SK-N-MC (cell line): ENCODE results near the gene TRIM29.
"Not testable (repeated sequence)": the region's sequence is repeated elsewhere in the genome, so short reads cannot be mapped to it uniquely, and the experiment has no call there.

Experiments
- DNase-seq: peaks from one replicate; pipeline ENCODE4 v3.0.0-alpha.2; 2011; ENCODE audit warnings: low read depth, low spot score
- H3K27ac ChIP-seq: fragments of 200-600 bp; sonication (generic); 2 replicates; pipeline ENCODE4 v1.5.1; 2016; ENCODE audit warnings: mixed run types
- H3K36me3 ChIP-seq: fragments of 200-600 bp; sonication (generic); 2 replicates; pipeline ENCODE4 v1.6.1; 2017; ENCODE audit warnings: antibody characterized with exemption, low read length, mixed read lengths; ENCODE audit not compliant: insufficient read depth
- H3K4me3 ChIP-seq: fragments of 200-600 bp; sonication (generic); 2 replicates; pipeline ENCODE4 v1.5.1; 2016
- H3K9ac ChIP-seq: fragments of 200-600 bp; sonication (generic); 2 replicates; pipeline ENCODE4 v1.8.0; 2017; ENCODE audit warnings: mixed run types, mixed read lengths; ENCODE audit not compliant: insufficient read length
- H3K9me3 ChIP-seq: fragments of 200-600 bp; sonication (generic); 2 replicates; pipeline ENCODE4 v1.6.1; 2017; ENCODE audit warnings: low read depth, mild to moderate bottlenecking, antibody characterized with exemption, low read length, moderate library complexity, mixed read lengths
- EZH2 ChIP-seq: fragments of 200-600 bp; sonication (generic); IDR thresholded peaks from one replicate; pipeline ENCODE4 v1.6.1; 2017; ENCODE audit warnings: antibody characterized with exemption
- FOXP2 ChIP-seq: optimal IDR thresholded peaks from 2 replicates; pipeline ENCODE3; 2011; ENCODE audit warnings: mild to moderate bottlenecking, moderate library complexity; ENCODE audit not compliant: insufficient read depth; ENCODE audit errors: extremely low read length, control extremely low read depth
- POLR2AphosphoS5 ChIP-seq: IDR thresholded peaks from 2 replicates; pipeline ENCODE4 v1.6.1; 2012; ENCODE audit warnings: mild to moderate bottlenecking, low read depth, low read length, borderline replicate concordance

TRIM29 gene

DNA sequence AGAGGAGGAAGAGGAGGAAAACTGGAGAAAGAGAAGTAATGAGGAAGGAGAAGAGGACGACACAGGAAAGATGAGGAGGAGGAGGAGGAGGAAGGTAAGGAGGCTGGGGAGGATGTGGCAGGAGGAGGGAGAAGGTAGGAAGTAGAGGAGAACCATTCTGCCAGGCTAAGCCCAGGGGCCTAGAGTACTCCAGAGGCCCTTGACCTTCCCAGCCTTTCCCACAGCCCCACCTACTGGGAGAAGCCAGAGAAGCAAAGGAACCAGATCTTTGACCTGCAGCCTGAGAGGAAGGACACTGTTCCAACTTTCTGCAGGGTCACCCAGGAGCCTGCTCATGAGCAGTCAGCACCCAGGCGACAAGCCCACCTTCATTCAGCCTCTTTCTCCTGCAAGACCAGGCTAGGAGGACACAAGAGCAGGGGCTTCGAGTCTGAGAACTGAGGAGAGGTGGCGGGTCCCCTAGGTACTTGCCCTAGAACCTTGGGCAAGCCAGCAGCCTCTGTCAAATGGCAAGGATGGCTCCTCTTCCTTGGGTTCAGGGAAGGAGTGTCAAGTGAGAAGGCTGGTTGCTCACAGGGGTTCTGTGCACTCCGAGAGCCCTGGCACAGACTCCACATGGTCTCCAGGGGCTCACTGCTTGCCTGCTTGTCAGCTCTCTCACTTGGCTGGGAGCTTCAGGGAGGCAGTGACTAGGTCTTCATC is 45.0 kb upstream of the TRIM29 start:
- H3K9ac ChIP-seq, result no peak overlapping the region
- H3K27ac ChIP-seq, result no peak overlapping the region
- no peaks in the 10 kb centered on the region for H3K36me3 ChIP-seq
- no peak overlapping the region for H3K4me3 ChIP-seq
- no peak for DNase-seq
- H3K9me3 ChIP-seq, result no peaks in the 10 kb centered on the region
- TF ChIP-seq FOXP2, result no peak
- no peak for TF ChIP-seq EZH2
- TF ChIP-seq POLR2AphosphoS5, result no peak

DNA sequence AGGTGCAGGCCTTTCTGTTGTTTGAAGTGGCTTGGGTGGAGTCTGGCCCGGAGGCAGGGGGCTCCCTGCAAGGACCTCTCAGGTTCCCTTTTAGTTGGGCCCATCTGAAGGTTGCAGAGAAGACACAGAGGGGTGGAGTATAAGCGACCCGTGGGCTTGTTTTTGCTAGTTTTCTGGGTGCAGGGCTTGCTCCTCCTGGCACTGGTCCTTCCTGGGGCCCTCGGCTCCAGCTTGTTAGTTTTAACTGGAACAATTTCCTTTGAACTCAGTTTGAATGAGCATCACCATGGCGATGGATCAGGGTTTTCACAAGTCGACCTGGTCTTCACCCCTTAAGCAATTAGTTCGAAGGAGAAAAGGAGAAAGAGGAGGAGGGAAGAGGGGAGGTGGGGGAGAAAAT is 44.5 kb upstream of the TRIM29 start:
- Histone ChIP-seq H3K9ac (no peak overlapping the region), H3K27ac (no peak overlapping the region), H3K4me3 (no peak overlapping the region), H3K36me3 (no peaks in the 10 kb centered on the region), H3K9me3 (no peaks in the 10 kb centered on the region)
- DNase-seq, result no peak
- TF ChIP-seq POLR2AphosphoS5 (no peak), EZH2 (no peak), FOXP2 (no peak)

DNA sequence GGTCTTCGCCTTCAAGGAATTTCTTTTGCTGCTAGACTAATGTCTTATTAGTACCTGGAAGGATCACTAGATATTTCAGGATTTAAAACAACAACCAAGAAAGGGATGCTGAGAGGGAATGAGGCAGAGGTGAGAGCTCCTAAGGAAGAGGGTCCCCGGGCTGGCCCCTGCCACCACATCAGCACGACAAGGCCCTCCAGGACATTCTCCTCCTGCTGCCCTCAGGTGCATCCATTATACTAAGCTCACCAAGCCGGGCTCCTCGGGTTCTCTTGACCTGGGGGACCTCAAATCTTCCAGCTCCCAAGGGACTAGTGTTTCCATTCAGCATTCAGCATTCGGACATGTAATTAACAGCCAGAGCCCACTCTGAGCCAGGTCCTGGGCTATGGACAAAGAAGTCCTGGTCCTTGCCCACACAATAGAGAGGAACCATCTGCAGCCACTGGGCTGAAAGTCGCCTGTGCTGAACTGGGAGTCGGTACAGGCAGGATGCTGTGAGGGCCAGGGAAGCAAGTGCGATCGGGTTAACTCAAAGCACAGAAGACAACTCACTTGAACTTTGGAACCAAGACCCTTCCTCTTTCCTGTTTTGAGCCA is 43.6 kb upstream of the TRIM29 start:
- TF ChIP-seq POLR2AphosphoS5, result no peak
- TF ChIP-seq FOXP2, result no peak
- no peak for TF ChIP-seq EZH2
- no peak for DNase-seq
- Histone ChIP-seq H3K4me3 (no peak overlapping the region), H3K27ac (no peak overlapping the region), H3K36me3 (no peaks in the 10 kb centered on the region), H3K9me3 (no peaks in the 10 kb centered on the region), H3K9ac (no peak overlapping the region)

- DNase-seq, result no peak
- no peak overlapping the region for H3K27ac ChIP-seq
- TF ChIP-seq FOXP2 (no peak), EZH2 (no peak), POLR2AphosphoS5 (no peak)
- H3K36me3 ChIP-seq, result no peaks in the 10 kb centered on the region
- no peak overlapping the region for H3K9ac ChIP-seq
- H3K4me3 ChIP-seq, result no peak overlapping the region
- H3K9me3 ChIP-seq, result no peaks in the 10 kb centered on the region
Measured at GRCh38 chr11:120180551-120181232, 42.8 kb upstream of the TRIM29 start.

GRCh38 chr11:120180063-120180462 is 42.1 kb upstream of the TRIM29 start:
- H3K27ac ChIP-seq, H3K9ac ChIP-seq, H3K36me3 ChIP-seq, H3K9me3 ChIP-seq, H3K4me3 ChIP-seq, DNase-seq: not testable (repeated sequence)

DNA sequence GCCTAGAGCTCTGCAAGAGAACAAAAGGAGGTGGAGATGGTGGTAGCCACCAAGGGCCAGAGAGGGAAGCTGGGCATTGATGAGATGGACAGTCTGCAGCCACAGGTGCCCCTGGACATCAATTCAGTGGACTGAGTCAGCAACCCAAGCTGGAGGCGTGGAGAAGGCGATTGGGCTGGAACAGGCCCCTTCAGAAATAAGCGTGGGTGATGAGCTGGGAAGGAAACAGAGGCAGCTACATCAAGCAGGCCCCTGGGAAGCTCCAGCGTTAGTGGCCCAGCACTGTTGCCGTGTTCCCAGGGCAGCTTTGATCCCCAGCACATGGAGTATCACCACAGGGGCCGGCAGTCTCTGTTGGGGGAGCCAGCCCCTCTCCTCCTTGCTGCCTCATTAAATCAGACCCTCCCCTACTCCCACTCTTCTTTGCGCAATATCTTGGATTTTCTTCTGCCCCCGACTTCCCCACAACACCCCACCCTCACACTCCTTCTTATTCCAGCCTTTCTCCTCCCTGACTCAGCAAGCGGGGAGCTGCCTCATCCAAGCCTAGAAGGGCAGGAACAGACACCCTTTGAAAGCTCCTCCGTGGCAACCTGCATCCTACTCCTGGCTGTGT is 41.3 kb upstream of the TRIM29 start:
- Histone ChIP-seq H3K36me3 (no peaks in the 10 kb centered on the region), H3K27ac (no peak overlapping the region), H3K9me3 (no peaks in the 10 kb centered on the region), H3K4me3 (no peak overlapping the region), H3K9ac (no peak overlapping the region)
- no peak for TF ChIP-seq EZH2
- no peak for TF ChIP-seq POLR2AphosphoS5
- TF ChIP-seq FOXP2, result no peak
- DNase-seq, result no peak

DNA sequence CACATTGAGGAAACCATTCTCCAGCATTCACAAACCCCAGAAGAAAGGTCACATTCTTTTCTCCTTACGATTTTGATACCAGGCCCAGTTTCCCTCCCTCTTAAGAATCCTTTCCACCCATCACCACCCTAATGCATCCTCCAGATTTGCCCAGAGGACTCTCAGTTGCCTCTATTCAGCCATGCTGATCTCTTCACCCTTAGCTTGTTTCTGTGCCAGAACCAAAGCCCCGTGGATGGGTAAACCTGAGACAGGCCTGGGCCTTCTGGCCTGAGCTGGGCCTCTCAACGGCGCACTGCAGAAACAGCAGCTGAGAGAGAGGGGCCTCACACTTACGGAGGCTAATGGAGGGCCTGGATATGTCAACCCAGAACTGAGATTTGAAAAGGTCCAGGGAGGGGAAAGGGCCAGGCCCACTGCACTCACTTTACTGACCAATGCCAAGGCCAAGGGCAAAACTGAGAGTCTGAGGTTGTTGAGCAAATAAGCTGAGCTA is 40.7 kb upstream of the TRIM29 start:
- Histone ChIP-seq H3K27ac (no peak overlapping the region), H3K9ac (no peak overlapping the region), H3K9me3 (no peaks in the 10 kb centered on the region), H3K4me3 (no peak overlapping the region), H3K36me3 (no peaks in the 10 kb centered on the region)
- no peak for DNase-seq
- TF ChIP-seq EZH2 (no peak), POLR2AphosphoS5 (no peak), FOXP2 (no peak)

- DNase-seq, result no peak
- H3K4me3 ChIP-seq, result no peak overlapping the region
- H3K9ac ChIP-seq, result no peak overlapping the region
- no peak for TF ChIP-seq POLR2AphosphoS5
- TF ChIP-seq FOXP2, result no peak
- TF ChIP-seq EZH2, result no peak
- H3K9me3 ChIP-seq, result no peaks in the 10 kb centered on the region
- no peak overlapping the region for H3K27ac ChIP-seq
- no peaks in the 10 kb centered on the region for H3K36me3 ChIP-seq
Measured at GRCh38 chr11:120174866-120175265, 37.0 kb upstream of the TRIM29 start.
